Iris pigment epithelial cell (primary cell): ENCODE data around the gene PDSS1.
A peak's percentile ranks its signal among the peaks of the same experiment; 100 is the strongest.
"Not testable (repeated sequence)": the region's sequence is repeated elsewhere in the genome, so short reads cannot be mapped to it uniquely, and the experiment has no call there.

Source experiments
- DNase-seq: peaks from one replicate; pipeline ENCODE4 v3.0.0-alpha.2; 2011; ENCODE audit warnings: low read depth

The PDSS1 gene, protein sequence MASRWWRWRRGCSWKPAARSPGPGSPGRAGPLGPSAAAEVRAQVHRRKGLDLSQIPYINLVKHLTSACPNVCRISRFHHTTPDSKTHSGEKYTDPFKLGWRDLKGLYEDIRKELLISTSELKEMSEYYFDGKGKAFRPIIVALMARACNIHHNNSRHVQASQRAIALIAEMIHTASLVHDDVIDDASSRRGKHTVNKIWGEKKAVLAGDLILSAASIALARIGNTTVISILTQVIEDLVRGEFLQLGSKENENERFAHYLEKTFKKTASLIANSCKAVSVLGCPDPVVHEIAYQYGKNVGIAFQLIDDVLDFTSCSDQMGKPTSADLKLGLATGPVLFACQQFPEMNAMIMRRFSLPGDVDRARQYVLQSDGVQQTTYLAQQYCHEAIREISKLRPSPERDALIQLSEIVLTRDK

DNA sequence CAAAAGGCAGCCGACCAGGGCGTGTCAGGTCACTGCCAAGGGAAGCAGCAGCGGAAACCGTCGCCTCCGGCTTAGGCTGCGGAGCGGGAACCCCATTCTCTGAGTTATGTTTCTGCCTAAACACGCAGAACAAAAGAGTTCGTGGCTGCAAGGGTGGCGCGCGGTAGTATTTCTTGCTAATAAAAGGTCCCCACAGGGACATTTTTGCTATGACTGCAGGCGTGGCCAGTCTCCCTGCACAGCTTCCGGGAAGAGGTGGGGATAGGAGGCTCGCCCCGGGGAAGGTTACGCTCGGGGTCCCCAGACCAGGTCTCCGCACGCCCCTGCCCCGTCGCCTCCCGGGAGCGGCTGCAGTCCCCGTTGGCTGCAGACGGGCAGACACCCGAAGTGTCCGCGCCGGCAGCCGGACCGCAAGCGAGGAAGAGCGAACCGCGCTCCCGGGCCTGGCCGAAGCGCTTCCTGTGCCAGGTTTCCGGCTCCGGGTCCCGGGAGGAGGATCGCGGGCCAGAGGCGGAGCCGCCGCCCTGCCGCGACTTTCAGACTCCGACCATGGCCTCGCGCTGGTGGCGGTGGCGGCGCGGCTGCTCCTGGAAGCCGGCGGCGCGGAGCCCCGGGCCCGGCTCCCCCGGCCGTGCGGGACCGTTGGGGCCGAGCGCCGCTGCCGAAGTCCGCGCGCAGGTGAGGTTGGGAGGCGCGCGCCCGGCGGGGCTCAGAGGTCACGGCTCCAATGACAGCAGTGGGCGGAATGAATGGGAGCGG, at the start of gene PDSS1:
TSS of gene PDSS1 (plus strand) at position 539 of the 759 bp plus-strand sequence. CDS start at position 550, 11 bp downstream.
- DNase-seq = peak; percentile 66

DNA sequence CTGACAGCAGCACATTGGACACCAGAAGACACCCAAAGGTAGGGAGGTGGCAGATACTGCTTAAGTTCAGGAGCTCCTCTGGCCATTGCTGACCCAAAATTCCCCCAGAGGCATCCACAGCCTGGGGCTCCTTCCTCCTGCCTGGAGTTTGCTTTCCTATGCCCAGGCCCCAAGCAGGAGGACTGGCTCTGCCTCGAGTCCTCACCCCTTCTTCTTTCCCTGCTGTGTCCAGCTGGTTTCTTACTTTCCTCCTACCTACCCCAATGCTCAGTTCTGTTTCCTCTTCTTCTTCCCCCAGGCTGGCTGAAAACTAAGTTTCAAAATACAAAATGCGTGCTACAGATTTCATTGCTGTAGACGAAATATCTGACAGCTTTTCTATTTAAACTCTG, 49.3 kb upstream of the PDSS1 start:
- DNase-seq = not testable (repeated sequence)

DNA sequence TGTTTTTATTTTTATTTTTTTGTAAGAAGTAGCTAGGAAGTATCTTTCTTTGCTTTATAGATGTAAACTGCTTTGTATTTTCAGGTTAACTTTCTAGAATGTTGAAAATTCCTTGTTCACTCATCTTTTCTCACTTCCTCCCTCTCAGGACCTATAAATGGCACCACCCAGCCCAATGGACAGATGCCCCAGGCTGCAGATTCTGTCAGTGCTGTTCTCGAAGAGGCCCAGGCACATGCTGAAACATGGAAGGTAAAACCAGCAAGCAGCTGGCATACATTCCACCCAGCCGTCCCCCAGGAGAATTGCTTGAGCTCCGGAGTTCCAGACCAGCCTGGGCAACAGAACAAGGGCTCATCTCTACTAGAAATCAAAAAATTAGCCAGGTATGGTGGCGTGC, 47.1 kb upstream of the PDSS1 start:
- DNase-seq = no peak

DNA sequence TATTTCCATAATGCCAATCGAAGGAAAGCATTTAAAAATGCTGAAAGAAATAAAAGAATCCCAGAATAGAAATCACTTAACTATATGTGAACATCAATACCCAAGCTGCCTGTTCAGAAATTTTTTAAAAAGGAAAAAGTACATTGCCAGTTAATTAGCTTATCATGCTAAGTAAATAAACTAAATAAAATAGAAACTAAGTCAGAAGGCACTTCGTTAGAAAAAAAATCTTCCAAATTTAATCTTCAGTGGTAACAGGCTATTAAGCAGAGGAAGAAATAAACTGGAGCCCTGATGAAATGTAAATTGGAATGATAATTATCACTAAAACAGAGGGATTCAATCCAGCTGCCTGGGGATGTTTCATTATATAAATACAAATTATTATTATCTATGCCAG, 46.0 kb upstream of the PDSS1 start:
- DNase-seq = not testable (repeated sequence)

DNA sequence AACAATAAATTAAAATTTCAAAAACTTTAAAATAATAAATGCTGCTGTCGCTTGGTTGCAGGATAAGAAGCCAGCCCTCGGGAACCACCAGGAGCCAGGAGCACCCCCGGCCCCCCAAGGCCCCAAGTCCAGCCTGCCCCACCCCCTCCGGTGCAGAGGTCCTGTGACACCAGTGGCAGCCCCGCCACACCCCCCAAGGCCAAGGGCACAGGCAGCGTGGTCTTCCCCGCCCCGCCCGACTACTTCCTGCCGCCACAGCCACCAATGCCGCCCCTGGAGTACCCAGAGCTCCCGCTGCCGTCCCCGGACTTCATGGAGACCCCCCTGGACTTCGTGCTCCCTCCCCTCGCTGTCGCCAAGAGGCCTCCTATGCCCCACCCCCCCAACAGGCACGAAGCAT, 44.5 kb upstream of the PDSS1 start:
- DNase-seq = no peak

DNA sequence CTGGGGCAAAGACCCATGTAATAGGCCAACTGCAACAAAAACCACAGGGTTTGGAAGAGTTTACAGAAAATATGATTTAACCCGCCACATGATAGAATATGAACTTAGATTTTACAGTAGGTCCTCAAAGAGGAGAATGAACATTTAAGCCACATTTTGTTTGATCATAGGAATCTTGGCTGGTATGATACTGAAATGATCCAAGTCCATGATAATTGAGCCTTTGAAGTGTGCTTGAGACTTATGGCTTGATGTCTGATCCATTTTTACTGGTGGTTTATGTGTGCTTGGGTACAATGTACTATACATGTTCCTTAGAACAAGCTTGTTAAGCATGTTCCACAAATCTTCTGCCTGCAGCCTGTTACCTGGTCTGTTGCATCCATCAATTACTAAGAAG, 41.8 kb upstream of the PDSS1 start:
- no peak for DNase-seq

DNA sequence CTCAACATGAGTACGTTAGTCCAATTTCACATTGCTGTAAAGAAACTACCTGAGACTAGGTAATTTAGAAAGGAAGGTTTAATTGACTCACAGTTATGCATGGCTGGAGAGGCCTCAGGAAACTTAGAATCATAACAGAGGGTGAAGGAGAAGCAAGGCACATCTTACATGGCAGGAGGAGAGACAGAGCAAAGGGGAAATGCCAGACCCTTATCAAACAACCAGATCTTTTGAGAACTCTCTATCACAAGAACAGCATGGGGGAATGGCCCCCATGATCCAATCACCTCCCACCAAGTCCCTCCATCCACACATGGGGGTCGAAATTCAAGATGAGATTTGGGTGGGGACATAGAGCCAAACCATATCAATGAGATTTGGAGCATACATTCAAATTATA, 34.6 kb upstream of the PDSS1 start:
- no peak for DNase-seq

DNA sequence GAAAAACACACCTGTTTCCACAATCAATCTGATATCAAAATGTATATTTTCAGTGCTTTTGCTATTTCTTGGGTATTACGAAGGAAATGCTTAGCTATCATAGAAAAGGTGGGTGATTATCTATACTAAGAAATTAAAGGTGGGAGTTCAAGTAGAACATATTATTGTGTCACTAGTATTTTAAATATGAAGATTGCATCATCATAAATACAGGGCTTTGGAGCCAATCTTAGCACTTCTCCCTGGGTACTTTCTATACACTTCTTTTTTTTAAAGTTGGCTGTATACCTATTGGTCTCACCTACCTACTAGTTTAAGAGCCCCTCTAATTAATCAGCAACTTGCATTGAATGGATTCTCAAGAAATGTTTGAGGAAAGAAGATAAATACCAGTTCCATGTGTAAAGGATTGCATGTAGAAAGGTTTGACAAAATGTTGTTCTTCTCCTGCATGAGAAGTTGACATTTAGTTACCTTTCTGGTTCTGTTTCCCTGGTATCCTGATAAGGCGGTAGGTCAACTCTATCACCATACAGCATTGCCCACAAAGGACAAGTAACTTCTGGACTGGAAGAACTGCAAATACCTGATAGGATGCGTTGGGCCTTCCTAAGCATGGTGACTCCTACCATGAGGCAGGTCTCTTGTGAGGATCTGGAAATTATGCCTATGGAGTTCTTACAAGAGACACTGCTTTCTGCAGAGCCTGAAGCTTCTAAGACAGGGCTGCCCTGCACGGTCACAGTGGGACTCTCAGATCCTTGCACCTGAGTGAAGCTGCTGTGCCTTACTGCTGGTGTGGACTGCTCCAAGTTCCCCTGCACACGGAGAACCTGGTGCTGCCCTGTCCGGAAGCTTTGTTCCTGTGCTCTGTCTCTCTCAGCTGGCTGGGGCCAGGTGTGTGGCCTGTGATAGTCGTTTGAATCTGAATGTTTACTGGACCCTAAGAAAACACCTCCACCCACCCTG, 32.1 kb upstream of the PDSS1 start:
- DNase-seq = no peak

DNA sequence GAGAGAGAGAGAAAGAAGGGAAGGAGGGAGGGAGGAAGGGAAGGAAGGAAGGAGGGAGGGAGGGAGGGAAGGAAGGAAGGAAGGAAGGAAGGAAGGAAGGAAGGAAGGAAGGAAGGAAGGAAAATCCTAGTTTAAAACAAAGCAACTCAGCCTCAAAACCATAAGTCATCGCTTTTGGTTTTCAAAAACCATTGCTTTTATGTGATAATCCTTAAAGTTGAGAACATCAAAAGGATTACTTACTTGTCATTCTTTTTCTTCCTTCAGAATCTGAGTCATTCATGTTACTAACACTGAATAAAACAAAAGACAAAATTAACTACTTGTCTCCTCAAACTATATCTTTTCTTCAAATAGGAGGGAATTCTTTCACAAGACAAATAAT, 21.6 kb upstream of the PDSS1 start:
- DNase-seq = no peak

DNA sequence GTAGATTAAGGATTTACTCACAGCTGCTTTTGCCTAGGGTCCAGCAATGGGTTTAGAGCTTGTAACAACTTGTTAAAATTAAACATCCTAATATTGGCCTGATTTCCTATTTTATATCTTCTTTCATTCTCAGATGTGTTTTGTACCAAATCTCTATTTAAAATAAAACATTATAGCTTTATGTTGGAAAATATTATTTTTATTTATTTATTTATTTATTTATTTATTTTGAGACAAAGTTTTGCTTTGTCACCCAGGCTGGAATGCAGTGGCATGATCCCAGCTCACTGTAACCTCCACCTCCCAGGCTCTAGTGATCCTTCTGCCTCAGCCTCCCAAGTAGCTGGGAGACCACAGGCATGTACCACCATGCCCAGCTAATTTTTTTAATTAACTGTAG, 17.9 kb upstream of the PDSS1 start:
- no peak for DNase-seq

DNA sequence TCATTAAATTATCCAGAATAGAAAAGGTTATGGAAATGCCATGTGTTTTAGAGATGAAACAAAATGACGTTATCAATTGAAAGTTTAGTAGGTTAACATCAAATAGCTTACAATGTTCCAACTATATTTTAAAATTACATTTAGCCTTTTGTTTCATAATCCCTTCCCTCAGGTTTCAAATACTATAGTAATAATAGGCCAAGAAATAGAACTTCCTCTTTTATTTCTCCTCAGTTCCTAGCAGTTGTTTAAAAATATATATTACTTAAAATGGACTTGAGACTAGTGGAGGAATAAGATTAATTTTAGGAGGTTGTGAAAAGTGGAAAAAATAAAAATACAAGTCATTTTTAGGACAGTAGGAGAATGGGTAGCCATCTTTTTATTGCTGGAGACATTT, 16.4 kb upstream of the PDSS1 start:
- DNase-seq = no peak

DNA sequence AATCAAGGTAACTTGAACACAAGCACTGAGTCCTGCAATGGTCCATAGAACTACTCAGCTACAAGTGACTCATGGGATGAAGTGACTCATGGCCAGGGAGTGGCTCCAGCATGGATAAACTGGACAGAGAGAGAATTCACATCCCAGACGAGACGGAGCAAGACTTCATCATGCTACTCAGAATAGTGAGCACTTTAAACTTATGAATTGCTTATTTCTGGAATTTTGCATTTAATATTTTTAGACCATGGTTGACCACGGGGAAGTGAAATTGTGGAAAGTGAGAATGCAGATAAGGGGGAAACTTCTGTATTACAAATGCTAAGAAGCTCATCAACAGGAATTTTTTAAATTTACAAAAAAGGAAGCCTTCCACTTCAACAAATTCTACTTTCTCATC, 15.5 kb upstream of the PDSS1 start:
- peak; percentile 55 for DNase-seq

DNA sequence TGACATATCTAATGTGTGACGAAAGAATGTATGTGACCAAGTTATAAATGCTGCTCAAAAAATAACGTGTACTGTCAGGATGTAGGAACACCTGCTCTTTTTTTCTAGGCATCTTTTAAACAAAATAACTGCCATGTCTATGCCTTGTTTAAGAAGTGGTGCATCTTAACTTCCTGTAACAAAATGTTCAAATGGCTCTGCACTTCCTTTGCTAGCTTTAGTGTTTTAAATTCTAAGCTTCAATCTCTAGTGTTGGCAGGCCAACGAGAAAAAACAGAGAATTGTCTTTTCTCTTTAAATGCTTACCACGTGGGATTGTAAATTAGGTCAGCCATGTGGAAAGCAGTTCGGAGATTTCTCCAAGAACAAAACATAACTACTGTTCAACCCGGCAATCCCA, 14.6 kb upstream of the PDSS1 start:
- DNase-seq = no peak

DNA sequence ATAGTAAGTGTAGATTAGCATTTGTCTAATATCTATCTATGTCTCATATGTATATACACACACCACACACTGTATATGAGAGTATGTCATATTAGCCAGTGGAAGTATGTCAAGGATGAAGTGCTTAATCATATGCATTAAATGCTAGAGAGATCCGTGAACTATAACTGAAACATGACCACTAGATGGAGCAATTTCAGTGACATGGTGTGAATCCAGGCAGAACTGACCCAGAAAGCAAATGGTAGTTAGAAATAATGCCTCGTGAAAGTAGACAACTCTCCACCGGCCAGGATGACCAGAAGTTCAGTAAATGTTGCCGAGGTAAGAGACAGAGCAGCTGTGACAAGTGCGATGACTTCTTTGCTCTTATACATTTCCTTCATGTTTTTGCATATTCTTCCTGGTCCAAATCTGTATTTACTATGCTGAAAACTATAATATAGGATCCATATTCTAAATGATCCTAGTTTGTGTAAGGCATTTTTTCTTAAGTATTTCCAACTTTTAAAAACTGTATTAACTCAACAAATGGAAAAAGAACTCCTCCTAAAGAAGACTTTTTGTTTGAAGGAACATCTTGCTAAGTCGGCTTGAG, 12.7 kb upstream of the PDSS1 start:
- DNase-seq = peak; percentile 38

DNA sequence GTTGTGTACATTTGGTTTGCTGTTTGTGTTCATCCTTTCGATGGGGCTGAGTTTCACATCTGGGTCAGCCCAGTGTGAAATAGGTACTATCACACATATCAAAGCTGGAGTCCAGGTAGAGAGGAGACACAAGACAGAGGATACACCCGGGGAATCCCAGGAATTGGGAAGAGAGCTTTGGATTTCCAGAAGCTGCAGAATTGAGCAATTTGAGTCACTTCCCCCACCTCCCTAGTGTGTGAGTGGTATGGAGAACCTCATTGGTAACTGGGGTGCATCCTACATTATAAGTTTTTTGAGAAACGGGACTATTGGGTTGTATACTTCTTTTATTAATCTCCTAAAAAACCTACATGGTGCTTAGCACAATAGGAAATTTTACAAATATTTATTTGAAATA, 12.1 kb upstream of the PDSS1 start:
- no peak for DNase-seq

DNA sequence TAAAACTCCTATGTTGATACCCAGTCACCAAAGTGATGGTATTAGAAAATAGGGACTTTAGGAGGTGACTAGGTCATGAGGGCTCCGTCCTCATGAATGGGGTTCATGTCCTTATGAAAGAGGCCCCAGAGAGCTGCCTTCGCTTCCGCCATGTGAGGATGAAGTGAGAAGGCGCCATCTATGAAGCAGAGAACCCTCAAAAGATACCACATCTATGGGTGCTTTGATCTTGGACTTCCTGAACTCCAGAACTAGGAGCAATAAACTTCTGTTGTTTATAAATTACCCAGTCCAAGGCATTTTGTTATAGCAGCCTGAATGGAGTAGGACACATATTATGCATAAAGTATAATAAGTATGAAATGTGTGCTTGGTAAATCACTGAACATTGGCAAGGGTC, 8.1 kb upstream of the PDSS1 start:
- DNase-seq = no peak

DNA sequence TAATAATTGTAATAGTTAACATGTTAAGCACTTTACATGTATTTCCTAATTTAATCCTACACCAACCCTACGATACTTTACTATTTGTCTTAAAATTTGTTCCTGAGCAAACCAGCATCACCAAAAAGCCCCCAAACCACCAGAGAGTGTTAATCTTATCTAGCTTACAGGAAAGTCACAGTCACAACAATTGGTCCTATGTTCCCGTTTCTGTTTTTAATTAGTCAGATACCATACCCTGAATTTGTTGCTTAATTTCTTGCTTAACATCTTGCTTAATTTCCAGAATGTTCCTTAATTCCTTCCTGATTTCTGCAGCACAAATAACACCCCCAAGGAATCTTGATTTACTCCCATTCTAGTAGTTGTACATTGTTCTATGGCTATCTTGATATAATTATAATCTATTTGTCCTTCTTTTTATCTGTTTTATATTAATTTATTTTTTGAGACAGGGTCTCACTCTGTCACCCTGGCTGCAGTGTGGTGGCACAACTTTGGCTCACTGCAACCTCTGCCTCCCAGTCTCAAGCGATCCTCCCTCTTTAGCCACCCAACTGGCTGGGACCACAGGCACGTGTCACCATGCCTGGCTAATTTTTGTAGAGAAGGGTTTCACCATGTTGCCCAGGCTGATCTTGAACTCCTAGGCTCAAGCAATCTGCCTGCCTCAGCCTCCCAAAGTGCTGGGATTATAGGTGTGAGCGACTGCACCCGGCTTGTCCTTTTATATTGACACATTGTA, 6.6 kb upstream of the PDSS1 start:
- DNase-seq = no peak

DNA sequence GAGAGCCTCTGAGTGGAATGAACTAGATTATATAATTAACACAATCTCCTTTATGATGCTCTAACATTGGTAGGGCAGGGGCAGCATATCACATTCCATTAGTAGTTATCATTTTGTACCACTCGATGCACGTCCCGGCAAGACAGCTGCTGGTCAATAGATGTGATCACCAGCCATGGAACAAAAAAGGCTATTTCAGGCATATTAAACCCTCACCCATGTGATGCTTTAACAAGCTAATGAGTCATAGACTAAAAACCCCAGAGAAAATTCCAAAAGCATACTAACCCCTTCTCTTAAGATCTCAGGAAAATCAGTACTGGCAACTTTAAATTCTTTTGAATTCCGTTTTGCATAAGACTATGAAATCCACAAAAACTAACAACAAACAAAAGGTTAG, 3.0 kb upstream of the PDSS1 start:
- DNase-seq = peak; percentile 1

DNA sequence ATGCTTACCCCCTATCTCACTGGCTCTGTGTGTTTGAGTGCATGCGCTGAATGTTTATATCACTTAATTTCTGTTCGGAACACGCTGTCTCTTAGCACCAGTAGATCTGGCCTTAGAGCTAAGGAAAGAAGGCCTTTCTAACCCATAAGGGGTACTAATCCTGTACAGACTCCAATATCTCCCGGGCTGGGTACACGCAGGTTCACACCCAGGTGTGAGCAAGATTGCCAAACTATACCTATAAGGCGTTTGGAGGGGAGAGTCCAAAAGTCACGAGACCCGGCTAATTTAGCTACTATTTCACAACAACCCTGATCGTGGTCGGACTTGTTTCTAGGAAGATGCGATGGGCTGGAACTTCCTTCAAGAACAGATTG, 727 bp upstream of the PDSS1 start:
- DNase-seq = no peak

DNA sequence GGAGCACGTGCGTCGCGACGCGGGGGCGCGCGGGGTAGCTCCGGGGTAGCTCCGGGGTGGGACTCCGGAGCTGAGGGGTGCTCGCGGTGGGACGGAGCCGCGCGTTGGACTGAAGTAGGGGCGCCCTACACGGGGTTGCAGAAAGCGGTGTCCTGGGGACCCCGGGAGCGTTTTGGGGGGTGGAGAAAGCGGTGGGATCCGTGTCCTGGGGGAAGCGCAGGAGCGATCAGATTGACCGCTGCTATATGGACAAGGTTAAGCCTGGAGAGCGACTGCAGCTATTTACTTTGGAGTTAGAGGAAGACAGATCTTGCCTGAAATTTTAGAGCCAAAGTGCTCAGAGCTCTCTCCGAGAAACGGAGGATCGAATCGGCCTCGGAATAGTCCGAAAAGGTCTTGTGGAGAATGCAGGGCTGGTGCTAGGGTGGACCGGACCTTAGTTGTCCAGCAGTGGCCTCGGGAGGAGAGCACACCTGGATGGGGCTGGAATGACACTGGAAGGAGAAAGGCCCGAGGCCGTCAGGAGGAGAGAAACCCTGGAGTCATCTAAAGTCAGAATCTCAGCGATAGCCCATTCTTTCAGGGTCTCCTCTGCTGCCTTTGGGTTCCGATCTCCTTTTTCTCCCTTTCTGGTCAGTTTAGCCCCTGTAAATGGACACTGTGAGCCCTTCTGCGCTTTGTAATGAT, 564 bp downstream of the PDSS1 start:
- peak; percentile 16 for DNase-seq

DNA sequence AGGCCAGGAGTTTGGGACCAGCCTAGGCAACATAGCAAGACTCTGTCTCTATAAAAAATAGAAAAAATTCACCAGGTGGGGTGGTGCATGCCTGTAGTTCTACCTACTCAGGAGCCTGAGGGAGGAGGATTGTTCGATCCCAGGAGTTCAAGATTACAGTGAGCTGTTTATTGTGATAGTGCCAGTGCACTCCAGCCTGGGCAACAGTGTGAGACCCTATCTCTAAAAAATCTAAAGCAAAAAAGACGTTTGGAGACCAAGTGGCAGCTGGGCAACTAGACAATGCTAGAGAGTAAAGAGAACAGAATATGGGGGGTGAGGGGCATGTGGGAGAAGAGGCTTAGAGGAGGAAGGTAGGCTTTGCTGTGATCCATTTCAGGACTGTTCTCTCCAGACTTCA, 1.4 kb downstream of the PDSS1 start:
- no peak for DNase-seq
